KMS-11 (cell line): ENCODE results near the gene FER.

Experiments
- H2AFZ ChIP-seq: fragments of 200-600 bp; sonication (generic); 2 replicates; pipeline ENCODE4 v1.6.1; 2016; ENCODE audit warnings: antibody characterized with exemption, mixed run types, low read depth
- H3K27ac ChIP-seq: fragments of 200-600 bp; sonication (generic); 2 replicates; pipeline ENCODE4 v1.6.1; 2016; ENCODE audit warnings: mild to moderate bottlenecking, mixed run types
- H3K27me3 ChIP-seq: fragments of 200-600 bp; sonication (generic); 2 replicates; pipeline ENCODE4 v1.6.1; 2017; ENCODE audit warnings: mild to moderate bottlenecking, low read depth, mixed run types, moderate library complexity; ENCODE audit not compliant: insufficient read depth
- H3K36me3 ChIP-seq: fragments of 200-600 bp; sonication (generic); 2 replicates; pipeline ENCODE4 v1.6.1; 2017; ENCODE audit warnings: mild to moderate bottlenecking, mixed run types; ENCODE audit not compliant: insufficient read depth
- H3K4me1 ChIP-seq: fragments of 200-600 bp; sonication (generic); 2 replicates; pipeline ENCODE4 v1.6.1; 2016; ENCODE audit warnings: mild to moderate bottlenecking, low read depth, mixed run types; ENCODE audit not compliant: poor library complexity, severe bottlenecking
- H3K4me2 ChIP-seq: fragments of 200-600 bp; sonication (generic); 2 replicates; pipeline ENCODE4 v1.7.0; 2016; ENCODE audit warnings: mild to moderate bottlenecking, mixed run types
- H3K4me3 ChIP-seq: fragments of 200-600 bp; sonication (generic); IDR thresholded peaks from 2 replicates; pipeline ENCODE4 v1.6.1; 2017; ENCODE audit warnings: low read depth, low read length, mixed read lengths; ENCODE audit not compliant: insufficient read depth
- H3K79me2 ChIP-seq: fragments of 200-600 bp; sonication (generic); 2 replicates; pipeline ENCODE4 v1.6.1; 2016; ENCODE audit warnings: low read depth, mixed run types; ENCODE audit not compliant: insufficient read depth
- H3K9ac ChIP-seq: fragments of 200-600 bp; sonication (generic); 2 replicates; pipeline ENCODE4 v1.6.1; 2016; ENCODE audit warnings: mild to moderate bottlenecking, mixed run types
- H4K20me1 ChIP-seq: fragments of 200-600 bp; sonication (generic); 2 replicates; pipeline ENCODE4 v1.6.1; 2016; ENCODE audit warnings: mild to moderate bottlenecking, mixed run types; ENCODE audit not compliant: insufficient read depth
- CTCF ChIP-seq: fragments of 200-600 bp; sonication (generic); conservative IDR thresholded peaks from 2 replicates; pipeline ENCODE4 v1.6.1; 2017; ENCODE audit warnings: low read depth, mild to moderate bottlenecking, antibody characterized with exemption, low read length, moderate library complexity, mixed read lengths

The FER gene

GRCh38 chr5:108739376-108739775, 8.3 kb upstream of the FER start:
- Histone ChIP-seq H2AFZ (no peak overlapping the region), H3K4me3 (no peak overlapping the region), H3K27me3 (no peaks in the 10 kb centered on the region), H3K4me1 (no peaks in the 10 kb centered on the region), H3K27ac (no peak overlapping the region), H3K9ac (no peak overlapping the region), H3K79me2 (no peaks in the 10 kb centered on the region), H3K4me2 (no peak overlapping the region), H3K36me3 (no peaks in the 10 kb centered on the region), H4K20me1 (no peaks in the 10 kb centered on the region)
- TF ChIP-seq CTCF, result no peak

GRCh38 chr5:108739906-108740305, 7.8 kb upstream of the FER start:
- H3K36me3 ChIP-seq, result no peaks in the 10 kb centered on the region
- TF ChIP-seq CTCF, result no peak

DNA sequence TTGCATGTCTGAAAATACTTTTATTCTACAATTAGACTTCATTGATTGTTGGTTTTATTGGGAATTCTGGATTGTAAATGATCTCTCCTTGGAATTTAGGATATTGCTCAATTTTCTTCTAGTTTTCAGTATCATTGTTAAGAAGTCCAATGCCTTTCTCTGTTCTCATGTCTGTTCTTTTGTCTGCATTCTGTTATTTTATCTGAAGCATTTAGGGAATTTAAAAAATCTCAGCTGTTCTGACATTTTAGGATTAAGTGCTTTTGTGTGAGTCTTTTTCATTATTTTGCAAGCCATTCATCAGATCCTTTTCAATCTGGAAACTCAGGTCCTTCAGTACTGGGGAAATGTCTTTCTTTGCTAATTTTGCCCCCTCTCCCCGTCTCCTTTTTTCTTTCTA, 4.4 kb upstream of the FER start:
- Histone ChIP-seq H3K79me2 (no peaks in the 10 kb centered on the region), H4K20me1 (no peaks in the 10 kb centered on the region), H3K4me3 (no peak overlapping the region), H3K9ac (no peak overlapping the region), H3K4me1 (peaks cover 10% of the 10 kb centered on the region), H3K27me3 (no peaks in the 10 kb centered on the region), H2AFZ (no peak overlapping the region), H3K27ac (no peak overlapping the region), H3K4me2 (no peak overlapping the region), H3K36me3 (no peaks in the 10 kb centered on the region)
- no peak for TF ChIP-seq CTCF

More at GRCh38 chr5:108739906-108740305, 7.8 kb upstream of the FER start:
- no peaks in the 10 kb centered on the region for H4K20me1 ChIP-seq
- no peak overlapping the region for H3K4me3 ChIP-seq
- no peaks in the 10 kb centered on the region for H3K4me1 ChIP-seq
- no peak overlapping the region for H2AFZ ChIP-seq
- H3K27me3 ChIP-seq, result no peaks in the 10 kb centered on the region
- H3K27ac ChIP-seq, result no peak overlapping the region
- no peaks in the 10 kb centered on the region for H3K79me2 ChIP-seq
- H3K9ac ChIP-seq, result no peak overlapping the region
- H3K4me2 ChIP-seq, result no peak overlapping the region

GRCh38 chr5:108743846-108744245, 3.9 kb upstream of the FER start:
- H3K36me3 ChIP-seq, result no peaks in the 10 kb centered on the region
- no peak overlapping the region for H3K9ac ChIP-seq
- no peak overlapping the region for H2AFZ ChIP-seq
- no peak overlapping the region for H3K4me2 ChIP-seq
- no peaks in the 10 kb centered on the region for H3K27me3 ChIP-seq
- H3K4me3 ChIP-seq, result no peak overlapping the region
- no peak for TF ChIP-seq CTCF
- H3K4me1 ChIP-seq, result peaks cover 10% of the 10 kb centered on the region
- H4K20me1 ChIP-seq, result no peaks in the 10 kb centered on the region
- H3K27ac ChIP-seq, result no peak overlapping the region
- H3K79me2 ChIP-seq, result no peaks in the 10 kb centered on the region
